C4-2B (cell line): ENCODE data around the gene CYB5R3.

Experiments
- H3K27ac ChIP-seq: fragments of 450-650 bp; 2 replicates; pipeline ENCODE4 v1.5.1; 2017
- CTCF ChIP-seq: fragments of 450-650 bp; conservative IDR thresholded peaks from 2 replicates; pipeline ENCODE4 v1.5.1; 2017; ENCODE audit warnings: mild to moderate bottlenecking
- ZFX ChIP-seq: fragments of 450-650 bp; IDR thresholded peaks from 2 replicates; pipeline ENCODE4 v1.6.1; 2017

CYB5R3 gene

DNA sequence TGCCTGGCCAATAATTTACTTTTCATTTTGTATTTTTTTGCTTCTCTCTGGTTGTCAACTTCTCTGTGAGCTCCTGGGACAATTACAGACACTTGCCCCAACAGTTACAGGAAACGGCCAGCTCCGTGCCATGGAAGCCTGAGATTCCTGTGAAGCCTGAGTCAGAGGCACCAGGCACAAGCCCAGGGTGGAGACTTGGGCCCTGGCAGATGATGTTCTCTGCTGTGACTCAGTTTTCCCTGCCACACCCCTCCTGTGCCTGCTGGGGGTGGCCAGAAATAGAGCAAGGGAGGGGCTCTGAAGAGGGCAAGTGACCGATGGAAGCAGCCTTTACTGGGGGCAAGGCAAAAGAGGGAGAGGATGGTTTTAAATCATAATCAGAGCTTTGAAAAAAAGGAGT is 13.7 kb downstream of the CYB5R3 start:
- no peak overlapping the region for H3K27ac ChIP-seq
- TF ChIP-seq ZFX (no peak), CTCF (no peak)

DNA sequence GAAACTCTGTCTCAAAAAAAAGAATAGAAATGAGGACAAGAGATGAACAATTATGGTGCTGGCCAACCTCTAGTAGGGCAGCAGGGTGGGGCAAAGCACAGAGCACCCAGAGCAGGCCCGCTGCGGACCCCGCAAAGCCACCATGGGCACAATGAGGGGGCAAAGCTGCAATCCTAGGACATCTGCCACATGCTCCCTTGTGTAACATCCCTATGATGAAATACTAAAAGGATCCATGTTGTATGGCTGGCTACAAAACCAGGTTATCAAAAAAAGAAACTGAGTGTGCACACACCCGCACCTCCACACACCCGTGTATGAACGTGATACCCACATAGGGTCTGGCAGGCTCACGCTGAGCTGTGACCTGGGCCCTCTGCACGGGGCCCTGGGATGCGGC is 16.2 kb downstream of the CYB5R3 start:
- H3K27ac ChIP-seq, result no peak overlapping the region

GRCh38 chr22:42632096-42632495 is 17.1 kb downstream of the CYB5R3 start:
- TF ChIP-seq CTCF (no peak), ZFX (no peak)
- H3K27ac ChIP-seq, result no peak overlapping the region

More for the DNA sequence above, 16.2 kb downstream of the CYB5R3 start:
- TF ChIP-seq ZFX (no peak), CTCF (no peak)

- TF ChIP-seq ZFX (no peak), CTCF (no peak)
- H3K27ac ChIP-seq, result no peak overlapping the region
These were observed 18.1 kb downstream of the CYB5R3 start for GRCh38 chr22:42630901-42631602.

- no peak overlapping the region for H3K27ac ChIP-seq
These were observed 19.0 kb downstream of the CYB5R3 start for GRCh38 chr22:42630211-42630610.

DNA sequence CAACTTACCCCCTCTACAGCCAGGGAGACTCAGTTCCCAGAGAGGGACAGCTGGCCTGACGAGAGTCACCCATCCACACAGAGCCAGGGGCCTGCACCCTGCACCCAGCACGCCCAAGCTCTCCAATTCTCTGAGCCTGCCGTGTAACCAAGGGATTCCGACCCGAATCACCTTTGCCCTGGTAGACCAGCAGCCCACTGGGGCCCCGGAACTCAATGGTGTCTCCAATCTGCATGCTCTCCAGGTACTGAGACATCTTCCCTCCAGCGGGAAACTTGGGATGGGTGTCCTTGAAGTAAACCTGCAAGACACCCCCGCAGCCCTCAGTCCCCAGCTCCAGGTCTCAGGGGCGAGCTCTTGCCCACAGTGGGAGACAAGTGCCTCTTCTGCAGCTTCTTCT is 21.2 kb downstream of the CYB5R3 start:
- TF ChIP-seq CTCF (no peak), ZFX (no peak)
- H3K27ac ChIP-seq, result no peak overlapping the region

More at GRCh38 chr22:42630211-42630610, 19.0 kb downstream of the CYB5R3 start:
- no peak for TF ChIP-seq ZFX
- no peak for TF ChIP-seq CTCF

DNA sequence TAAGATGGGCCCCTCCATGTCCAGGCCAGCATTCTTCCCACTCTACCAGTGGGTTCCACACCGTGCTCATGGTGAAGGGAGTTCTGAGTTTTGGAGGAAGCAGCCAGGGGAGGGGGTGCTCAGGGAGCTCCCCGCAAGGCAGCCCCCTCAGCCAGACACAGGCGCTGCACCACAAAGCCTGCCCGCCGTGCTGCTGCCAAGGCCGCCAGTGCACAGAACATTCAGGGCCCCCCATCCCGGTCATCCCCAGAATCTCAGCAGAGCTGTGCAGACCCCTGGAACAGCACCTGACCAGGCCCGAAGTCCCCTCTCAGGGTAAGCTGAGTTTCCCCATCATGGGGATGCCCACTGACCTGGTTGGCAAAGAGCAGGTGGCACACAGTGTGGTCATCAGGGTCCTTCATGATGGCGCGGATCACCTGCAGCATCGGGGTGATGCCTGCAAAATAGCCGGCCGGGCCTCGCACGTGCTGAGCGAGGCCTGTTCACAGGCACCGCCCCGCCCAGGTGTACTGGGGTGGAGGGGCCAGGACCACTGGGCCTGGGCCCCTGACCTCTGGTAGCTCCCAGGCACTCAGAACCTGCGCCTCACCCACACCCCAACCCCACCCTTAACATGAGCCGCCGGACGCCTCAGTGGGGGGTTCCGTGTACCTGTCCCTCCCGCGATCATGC is 22.1 kb downstream of the CYB5R3 start:
- H3K27ac ChIP-seq, result no peak overlapping the region
- TF ChIP-seq ZFX, result no peak
- no peak for TF ChIP-seq CTCF
